Neural cell (in vitro differentiated cells): ENCODE results near the gene GNG7.

Experiments
- EP300 ChIP-seq: fragments of 450-650 bp; conservative IDR thresholded peaks from 2 replicates; pipeline ENCODE4 v1.6.1; 2014; ENCODE audit warnings: antibody characterized with exemption, mild to moderate bottlenecking, moderate library complexity; ENCODE audit not compliant: poor library complexity, severe bottlenecking
- EZH2 ChIP-seq: fragments of 200-600, 300-800 bp; shearing (Covaris generic), sonication (generic); IDR thresholded peaks from 2 replicates; pipeline ENCODE4 v1.6.1; 2014; ENCODE audit warnings: antibody characterized with exemption, low read length, borderline replicate concordance, mild to moderate bottlenecking; ENCODE audit not compliant: insufficient read depth, poor library complexity, severe bottlenecking
- MXI1 ChIP-seq: fragments of 450-650 bp; conservative IDR thresholded peaks from 2 replicates; pipeline ENCODE4 v1.6.1; 2014; ENCODE audit warnings: antibody characterized with exemption, mild to moderate bottlenecking; ENCODE audit not compliant: poor library complexity, severe bottlenecking
- POLR2AphosphoS5 ChIP-seq: IDR thresholded peaks from 2 replicates; pipeline ENCODE4 v1.6.1; 2012
- RAD21 ChIP-seq: fragments of 450-650 bp; conservative IDR thresholded peaks from 2 replicates; pipeline ENCODE4 v1.6.1; 2014; ENCODE audit warnings: antibody characterized with exemption, mild to moderate bottlenecking, moderate library complexity
- SMC3 ChIP-seq: fragments of 450-650 bp; conservative IDR thresholded peaks from 2 replicates; pipeline ENCODE4 v1.6.1; 2014; ENCODE audit warnings: antibody characterized with exemption, mild to moderate bottlenecking, moderate library complexity; ENCODE audit not compliant: poor library complexity
- TF ChIP-seq, protein P1 (sequence below): fragments of 450-650 bp; IDR thresholded peaks from 2 replicates; pipeline ENCODE4 v1.5.1; 2014; ENCODE audit warnings: antibody characterized with exemption, mild to moderate bottlenecking, moderate library complexity; ENCODE audit not compliant: poor library complexity, severe bottlenecking
- TF ChIP-seq, protein P2 (sequence below): IDR thresholded peaks from 2 replicates; pipeline ENCODE4 v1.6.1; 2012; ENCODE audit warnings: borderline replicate concordance

DNA sequence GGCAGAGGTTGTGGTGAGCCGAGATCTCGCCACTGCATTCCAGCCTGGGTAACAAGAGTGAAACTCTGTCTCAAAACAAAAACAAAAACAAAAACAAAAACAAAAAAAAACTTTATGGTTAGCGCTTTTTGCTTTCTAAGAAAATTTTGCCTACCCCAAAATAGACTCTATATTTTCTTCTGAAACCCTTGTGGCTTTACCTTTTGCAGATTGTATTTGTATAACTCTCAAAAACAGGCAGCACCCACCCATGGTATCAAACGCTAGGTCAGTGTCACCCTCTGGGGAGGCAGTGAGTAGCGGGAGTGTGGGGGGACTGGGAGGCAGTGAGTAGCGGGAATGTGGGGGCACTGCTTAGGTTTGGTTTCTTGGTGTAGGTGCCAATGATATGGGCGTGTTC is 44.9 kb upstream of the GNG7 start:
- TF ChIP-seq POLR2AphosphoS5 (no peak), EZH2 (no peak), MXI1 (no peak), RAD21 (no peak), EP300 (no peak), SMC3 (no peak)
- TF ChIP-seq, protein P1, sequence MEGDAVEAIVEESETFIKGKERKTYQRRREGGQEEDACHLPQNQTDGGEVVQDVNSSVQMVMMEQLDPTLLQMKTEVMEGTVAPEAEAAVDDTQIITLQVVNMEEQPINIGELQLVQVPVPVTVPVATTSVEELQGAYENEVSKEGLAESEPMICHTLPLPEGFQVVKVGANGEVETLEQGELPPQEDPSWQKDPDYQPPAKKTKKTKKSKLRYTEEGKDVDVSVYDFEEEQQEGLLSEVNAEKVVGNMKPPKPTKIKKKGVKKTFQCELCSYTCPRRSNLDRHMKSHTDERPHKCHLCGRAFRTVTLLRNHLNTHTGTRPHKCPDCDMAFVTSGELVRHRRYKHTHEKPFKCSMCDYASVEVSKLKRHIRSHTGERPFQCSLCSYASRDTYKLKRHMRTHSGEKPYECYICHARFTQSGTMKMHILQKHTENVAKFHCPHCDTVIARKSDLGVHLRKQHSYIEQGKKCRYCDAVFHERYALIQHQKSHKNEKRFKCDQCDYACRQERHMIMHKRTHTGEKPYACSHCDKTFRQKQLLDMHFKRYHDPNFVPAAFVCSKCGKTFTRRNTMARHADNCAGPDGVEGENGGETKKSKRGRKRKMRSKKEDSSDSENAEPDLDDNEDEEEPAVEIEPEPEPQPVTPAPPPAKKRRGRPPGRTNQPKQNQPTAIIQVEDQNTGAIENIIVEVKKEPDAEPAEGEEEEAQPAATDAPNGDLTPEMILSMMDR, result no peak
- TF ChIP-seq, protein P2, sequence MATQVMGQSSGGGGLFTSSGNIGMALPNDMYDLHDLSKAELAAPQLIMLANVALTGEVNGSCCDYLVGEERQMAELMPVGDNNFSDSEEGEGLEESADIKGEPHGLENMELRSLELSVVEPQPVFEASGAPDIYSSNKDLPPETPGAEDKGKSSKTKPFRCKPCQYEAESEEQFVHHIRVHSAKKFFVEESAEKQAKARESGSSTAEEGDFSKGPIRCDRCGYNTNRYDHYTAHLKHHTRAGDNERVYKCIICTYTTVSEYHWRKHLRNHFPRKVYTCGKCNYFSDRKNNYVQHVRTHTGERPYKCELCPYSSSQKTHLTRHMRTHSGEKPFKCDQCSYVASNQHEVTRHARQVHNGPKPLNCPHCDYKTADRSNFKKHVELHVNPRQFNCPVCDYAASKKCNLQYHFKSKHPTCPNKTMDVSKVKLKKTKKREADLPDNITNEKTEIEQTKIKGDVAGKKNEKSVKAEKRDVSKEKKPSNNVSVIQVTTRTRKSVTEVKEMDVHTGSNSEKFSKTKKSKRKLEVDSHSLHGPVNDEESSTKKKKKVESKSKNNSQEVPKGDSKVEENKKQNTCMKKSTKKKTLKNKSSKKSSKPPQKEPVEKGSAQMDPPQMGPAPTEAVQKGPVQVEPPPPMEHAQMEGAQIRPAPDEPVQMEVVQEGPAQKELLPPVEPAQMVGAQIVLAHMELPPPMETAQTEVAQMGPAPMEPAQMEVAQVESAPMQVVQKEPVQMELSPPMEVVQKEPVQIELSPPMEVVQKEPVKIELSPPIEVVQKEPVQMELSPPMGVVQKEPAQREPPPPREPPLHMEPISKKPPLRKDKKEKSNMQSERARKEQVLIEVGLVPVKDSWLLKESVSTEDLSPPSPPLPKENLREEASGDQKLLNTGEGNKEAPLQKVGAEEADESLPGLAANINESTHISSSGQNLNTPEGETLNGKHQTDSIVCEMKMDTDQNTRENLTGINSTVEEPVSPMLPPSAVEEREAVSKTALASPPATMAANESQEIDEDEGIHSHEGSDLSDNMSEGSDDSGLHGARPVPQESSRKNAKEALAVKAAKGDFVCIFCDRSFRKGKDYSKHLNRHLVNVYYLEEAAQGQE, result no peak
